Caco-2 (cell line): ENCODE data around the gene PDLIM1. TPM values are rescaled to one million over a fixed set of nuclear protein-coding genes. Genes with fewer than 3 reads are reported as not detected.

Source experiments
- BruUV-seq: library from RNA; stranded (reverse); fragments of 400-500 nt; replicated peaks from 2 replicates; lab custom pipeline; 2021; lab: Mats Ljungman, UMichigan
- CTCF ChIA-PET: fragments of 300-600 bp; sonication (Branson Sonifier 250); formaldehyde crosslinking; loops from one replicate; lab custom pipeline; 2022; ENCODE audit warnings: antibody characterized with exemption; lab: Charles Lee
- POLR2A ChIA-PET: fragments of 300-600 bp; sonication (Branson Sonifier 250); formaldehyde crosslinking; loops from one replicate; lab custom pipeline; 2022; ENCODE audit warnings: antibody characterized with exemption; lab: Charles Lee
- DNase-seq, 2 experiments: peaks; one replicate each; pipeline versions ENCODE4 v3.0.0 to v3.0.0-alpha.2; 2020 to 2022
- H3K27me3 ChIP-seq: replicated peaks from 2 replicates; pipeline ENCODE4 v1.6.0; 2011; ENCODE audit warnings: low read length; ENCODE audit not compliant: control insufficient read depth, insufficient read depth
- H3K36me3 ChIP-seq: 2 replicates; pipeline ENCODE4 v1.5.1; 2011; ENCODE audit warnings: low read length; ENCODE audit not compliant: control insufficient read depth, insufficient read depth
- H3K4me1 ChIP-seq: fragments of 250-450 bp; sonication (Bioruptor Pico); 2 replicates; pipeline ENCODE4 v1.5.1; 2020; ENCODE audit warnings: mild to moderate bottlenecking
- H3K4me3 ChIP-seq: 2 replicates; pipeline ENCODE4 v1.5.1; 2011; ENCODE audit warnings: low read depth, mild to moderate bottlenecking, control low read depth, low read length
- H3K9me3 ChIP-seq: fragments of 250-450 bp; sonication (Bioruptor Pico); 2 replicates; pipeline ENCODE4 v1.5.1; 2020; ENCODE audit warnings: mild to moderate bottlenecking, moderate library complexity
- H3K27ac Mint-ChIP-seq: one replicate; pipeline ENCODE4 v1.8.0; 2022; ENCODE audit warnings: mixed read lengths; ENCODE audit not compliant: unreplicated experiment
- H3K27me3 Mint-ChIP-seq: one replicate; pipeline ENCODE4 v1.8.0; 2022; ENCODE audit warnings: mixed read lengths; ENCODE audit not compliant: insufficient read depth, unreplicated experiment
- H3K36me3 Mint-ChIP-seq: one replicate; pipeline ENCODE4 v1.8.0; 2022; ENCODE audit warnings: mild to moderate bottlenecking, mixed read lengths; ENCODE audit not compliant: insufficient read depth, unreplicated experiment
- H3K4me1 Mint-ChIP-seq: one replicate; pipeline ENCODE4 v1.8.0; 2022; ENCODE audit warnings: low read depth, mixed read lengths; ENCODE audit not compliant: unreplicated experiment
- H3K4me3 Mint-ChIP-seq: one replicate; pipeline ENCODE4 v1.8.0; 2022; ENCODE audit warnings: mild to moderate bottlenecking, moderate library complexity, mixed read lengths; ENCODE audit not compliant: unreplicated experiment
- H3K9me3 Mint-ChIP-seq: one replicate; pipeline ENCODE4 v1.8.0; 2022; ENCODE audit warnings: mixed read lengths; ENCODE audit not compliant: unreplicated experiment
- CTCF ChIP-seq, 2 experiments: fragments of 200-600 bp in 1 of 2; IDR thresholded peaks; 1 replicate in 1 of 2; 2 replicates in 1 of 2; pipeline versions ENCODE4 v1.5.1 to v1.8.0; 2011 to 2022; ENCODE audit warnings: antibody characterized with exemption in 1 of 2, control low read depth in 1 of 2, inconsistent platforms in 1 of 2, low read depth in 1 of 2, low read length in 1 of 2, mild to moderate bottlenecking in 1 of 2, moderate library complexity in 1 of 2; ENCODE audit not compliant: insufficient read depth in 1 of 2, severe bottlenecking in 1 of 2, unreplicated experiment in 1 of 2
- intact Hi-C: fragments of 100-400 bp; cut with micrococcal nuclease; formaldehyde crosslinking; loops from one replicate; pipeline ENCODE4 v1.10.0; 2022; ENCODE audit not compliant: unreplicated experiment
- total RNA-seq: library from RNA; stranded (reverse); gene quantifications from 2 replicates; pipeline ENCODE4 v1.2.3, GENCODE V29; 2022

Gene PDLIM1
- total RNA-seq, 1 experiment from 2014 or later: 506 TPM

GRCh38 chr10:95188593-95188992, 102.2 kb downstream of the PDLIM1 start:
- Mint-ChIP-seq H3K36me3 (peaks cover 6% of the 10 kb centered on the region), H3K9me3 (peaks cover 18% of the 10 kb centered on the region), H3K4me1 (peaks cover 25% of the 10 kb centered on the region), H3K27ac (no peak overlapping the region), H3K4me3 (no peak overlapping the region), H3K27me3 (no peaks in the 10 kb centered on the region)
- intact Hi-C loops: no loop called here
- BruUV-seq: no TSS peak
- no peaks in the 10 kb centered on the region for H3K27me3 ChIP-seq
- no peaks in the 10 kb centered on the region; the same call in 1 of the 2 replicates for H3K36me3 ChIP-seq
- no peak for DNase-seq
- H3K4me3 ChIP-seq: no peak overlapping the region
- no peak for TF ChIP-seq CTCF (IDR thresholded peaks at IDR 0.05; ENCODE audit: insufficient read depth in 1 of 2, low read depth in 1 of 2, low read length in 1 of 2, severe bottlenecking in 1 of 2, unreplicated experiment in 1 of 2)
- ChIA-PET CTCF (no interaction called here), POLR2A (no interaction called here)
- H3K4me1 ChIP-seq: peaks cover 13% of the 10 kb centered on the region
- H3K9me3 ChIP-seq: no peaks in the 10 kb centered on the region

- Histone ChIP-seq H3K4me3 (no peak overlapping the region), H3K36me3 (no peaks in the 10 kb centered on the region; the same call in 1 of the 2 replicates), H3K9me3 (no peaks in the 10 kb centered on the region), H3K27me3 (no peaks in the 10 kb centered on the region), H3K4me1 (peaks cover 13% of the 10 kb centered on the region)
- Mint-ChIP-seq H3K4me1 (peaks cover 25% of the 10 kb centered on the region), H3K9me3 (peaks cover 19% of the 10 kb centered on the region), H3K36me3 (peaks cover 9% of the 10 kb centered on the region), H3K27me3 (no peaks in the 10 kb centered on the region), H3K27ac (no peak overlapping the region), H3K4me3 (no peak overlapping the region)
- POLR2A ChIA-PET: no interaction called here
- CTCF ChIA-PET: no interaction called here
- intact Hi-C loops: no loop called here
- no TSS peak for BruUV-seq
- no peak for DNase-seq
- TF ChIP-seq CTCF (IDR thresholded peaks at IDR 0.05; ENCODE audit: insufficient read depth in 1 of 2, low read depth in 1 of 2, low read length in 1 of 2, severe bottlenecking in 1 of 2, unreplicated experiment in 1 of 2): no peak
Observed at GRCh38 chr10:95187617-95188016, 103.2 kb downstream of the PDLIM1 start.

Other genes starting within 250 kb of the PDLIM1 start
- gene CYP2C8, start 221.5 kb downstream of the PDLIM1 start, total RNA-seq: 0.37 and 0.75 TPM in 2 replicates
- not detected in 2 replicates for gene ACSM6, start 96.8 kb downstream of the PDLIM1 start, total RNA-seq